Liver (tissue), 9 donors: ENCODE results near the gene CCIN. TPM values are rescaled to one million over a fixed set of nuclear protein-coding genes. Genes with fewer than 3 reads are reported as not detected.

Source experiments
- DNase-seq: peaks from one replicate; pipeline ENCODE4 v3.0.0-alpha.2; 2017; ENCODE audit warnings: low spot score
- H3K27ac ChIP-seq, 2 donors: one replicate each; pipeline ENCODE4 v1.7.0; 2013; ENCODE audit warnings: inconsistent platforms in 2 of 2, low read length in 2 of 2, control low read depth in 1 of 2, low read depth in 1 of 2, mild to moderate bottlenecking in 1 of 2
- H3K27me3 ChIP-seq, 4 donors: one replicate each; pipeline versions ENCODE4 v1.6.1 to v1.7.0; 2013; ENCODE audit warnings: low read length in 3 of 4, inconsistent platforms in 1 of 4, mild to moderate bottlenecking in 1 of 4, moderate library complexity in 1 of 4; ENCODE audit not compliant: control insufficient read depth in 4 of 4, insufficient read depth in 4 of 4
- H3K36me3 ChIP-seq, 4 donors: one replicate each; pipeline versions ENCODE4 v1.6.1 to v1.7.0; 2013; ENCODE audit warnings: low read length in 3 of 4, mild to moderate bottlenecking in 3 of 4, low read depth in 1 of 4, moderate library complexity in 1 of 4; ENCODE audit not compliant: control insufficient read depth in 4 of 4, insufficient read depth in 3 of 4
- H3K4me1 ChIP-seq, 4 donors: one replicate each; pipeline versions ENCODE4 v1.6.1 to v1.7.0; 2013; ENCODE audit warnings: low read length in 3 of 4, mild to moderate bottlenecking in 3 of 4, moderate library complexity in 1 of 4; ENCODE audit not compliant: control insufficient read depth in 4 of 4, insufficient read depth in 4 of 4
- H3K4me3 ChIP-seq, 3 donors: one replicate each; pipeline versions ENCODE4 v1.6.1 to v1.7.0; 2013; ENCODE audit warnings: low read length in 3 of 3, control low read depth in 1 of 3, low read depth in 1 of 3, mild to moderate bottlenecking in 1 of 3
- H3K9ac ChIP-seq, 2 donors: one replicate each; pipeline ENCODE4 v1.7.0; 2013; ENCODE audit warnings: low read length in 2 of 2, mild to moderate bottlenecking in 2 of 2, moderate library complexity in 2 of 2, control low read depth in 1 of 2, low read depth in 1 of 2
- H3K9me3 ChIP-seq, 4 donors: one replicate each; pipeline versions ENCODE4 v1.6.1 to v1.7.0; 2013; ENCODE audit warnings: low read length in 3 of 4; ENCODE audit not compliant: control insufficient read depth in 4 of 4
- ATF3 ChIP-seq: IDR thresholded peaks from 2 replicates; pipeline ENCODE4 v1.6.1; 2016; ENCODE audit warnings: antibody characterized with exemption
- CTCF ChIP-seq: fragments of 150-350 bp; IDR thresholded peaks from 2 replicates; pipeline ENCODE4 v1.5.1; 2017; ENCODE audit warnings: improper control_type of control experiment, low read depth, low read length; ENCODE audit not compliant: missing input control
- FOXA1 ChIP-seq: IDR thresholded peaks from 2 replicates; pipeline ENCODE4 v1.6.1; 2016; ENCODE audit warnings: antibody characterized with exemption
- FOXA2 ChIP-seq: IDR thresholded peaks from 2 replicates; pipeline ENCODE4 v1.6.1; 2016; ENCODE audit warnings: antibody characterized with exemption
- GABPA ChIP-seq, 2 donors: IDR thresholded peaks in 1 of 2; conservative IDR thresholded peaks in 1 of 2; 2 replicates each; pipeline ENCODE4 v1.6.1; 2016; ENCODE audit warnings: antibody characterized with exemption in 2 of 2, mild to moderate bottlenecking in 1 of 2, moderate library complexity in 1 of 2
- HNF4G ChIP-seq: IDR thresholded peaks from 2 replicates; pipeline ENCODE4 v1.6.1; 2016; ENCODE audit warnings: antibody characterized with exemption
- JUND ChIP-seq, 2 donors: IDR thresholded peaks; 2 replicates each; pipeline ENCODE4 v1.6.1; 2016; ENCODE audit warnings: antibody characterized with exemption in 2 of 2
- MAX ChIP-seq: IDR thresholded peaks from 2 replicates; pipeline ENCODE4 v1.6.1; 2016; ENCODE audit warnings: antibody characterized with exemption
- NR2F2 ChIP-seq: IDR thresholded peaks from 2 replicates; pipeline ENCODE4 v1.6.1; 2016; ENCODE audit warnings: antibody characterized with exemption
- RAD21 ChIP-seq, 2 donors: IDR thresholded peaks; 2 replicates each; pipeline ENCODE4 v1.6.1; 2016; ENCODE audit warnings: antibody characterized with exemption in 2 of 2, mild to moderate bottlenecking in 2 of 2
- SP1 ChIP-seq: IDR thresholded peaks from 2 replicates; pipeline ENCODE4 v1.6.1; 2018; ENCODE audit warnings: antibody characterized with exemption, mild to moderate bottlenecking
- TAF1 ChIP-seq: conservative IDR thresholded peaks from 2 replicates; pipeline ENCODE4 v1.6.1; 2016; ENCODE audit warnings: antibody characterized with exemption, mild to moderate bottlenecking
- ZBTB33 ChIP-seq: IDR thresholded peaks from 2 replicates; pipeline ENCODE4 v1.6.1; 2016; ENCODE audit warnings: antibody characterized with exemption
- WGBS: extraction: QIAGEN DNeasy Blood & Tissue Kit; methylation state at CpG from one replicate; pipeline ENCODE4 v1.1.7; 2013; 5-methylcytosine and 5-hydroxymethylcytosine counted together
- polyA plus RNA-seq, 2 donors: library from polyadenylated mRNA; stranded (reverse) in 1 of 2; unstranded in 1 of 2; fragments of 200-250 nt in 1 of 2; fragments of >200 nt in 1 of 2; fragmentation: Nextera tagmentation in 1 of 2; extraction: Ambion mirVana in 1 of 2; gene quantifications; one replicate each; pipeline versions ENCODE4 v1.2.1 to v1.2.3, GENCODE V29; 2013 to 2015
- total RNA-seq, 2 donors: library from RNA; depleted of rRNA; stranded (reverse); fragments of >200 nt; gene quantifications; one replicate each; pipeline ENCODE4 v1.2.3, GENCODE V29; 2014
- donor health status: healthy.
- donor health status: healthy.
- donor health status: healthy.
- donor health status: healthy.
- donor health status: healthy.

The CCIN gene
- total and polyA plus RNA-seq, 4 donors: not detected

- no peak overlapping the region for H3K4me3 ChIP-seq
- DNase-seq: no peak
- TF ChIP-seq TAF1: no peak
- TF ChIP-seq GABPA (IDR thresholded peaks at IDR 0.05 in 1 of 2, conservative IDR thresholded peaks at IDR 0.05 in 1 of 2): no peak
- TF ChIP-seq RAD21 (IDR thresholded peaks at IDR 0.05): no peak
- no peak for TF ChIP-seq JUND (IDR thresholded peaks at IDR 0.05)
- no peak for TF ChIP-seq ZBTB33
- no peak for TF ChIP-seq FOXA2
- TF ChIP-seq FOXA1: no peak
- TF ChIP-seq CTCF: no peak
- TF ChIP-seq NR2F2: no peak
- H3K9me3 ChIP-seq: peaks cover 0 to under 1% (median 0%) of the 10 kb centered on the region in 4 donors
- H3K27me3 ChIP-seq: no peaks in the 10 kb centered on the region
- no peaks in the 10 kb centered on the region for H3K36me3 ChIP-seq
- H3K9ac ChIP-seq: no peak overlapping the region
- H3K4me1 ChIP-seq: peaks cover 10 to 35% (median 21%) of the 10 kb centered on the region in 4 donors
- peak overlapping the region in 1 of 2 donors; percentile 23 for H3K27ac ChIP-seq
- 83% methylated on average over 11 of the region's 11 CpGs for WGBS
Observed at GRCh38 chr9:36140086-36141084, 28.8 kb upstream of the CCIN start.

- Histone ChIP-seq H3K4me1 (peaks cover 9 to 26% (median 15%) of the 10 kb centered on the region in 4 donors), H3K9me3 (peaks cover 0 to 6% (median 3%) of the 10 kb centered on the region in 4 donors), H3K27me3 (no peaks in the 10 kb centered on the region), H3K4me3 (no peak overlapping the region), H3K36me3 (no peaks in the 10 kb centered on the region), H3K27ac (no peak overlapping the region), H3K9ac (no peak overlapping the region)
- no peak for DNase-seq
- 87% methylated on average over 4 of the region's 4 CpGs for WGBS
- TF ChIP-seq SP1 (no peak), TAF1 (no peak), MAX (no peak), ZBTB33 (no peak), ATF3 (no peak), RAD21 (IDR thresholded peaks at IDR 0.05) (peak in 1 of 2 donors; percentile 14), HNF4G (no peak)
Observed at GRCh38 chr9:36141288-36141687, 27.9 kb upstream of the CCIN start.
